Measurements from ENCODE around the gene PDZRN4.

Gene PDZRN4

GRCh38 chr12:41465526-41465925, 277.4 kb downstream of the PDZRN4 start:
- no peak for DNase-seq

- no peak for DNase-seq
These were observed 278.2 kb downstream of the PDZRN4 start for GRCh38 chr12:41466300-41466699.

GRCh38 chr12:41466802-41467201, 278.7 kb downstream of the PDZRN4 start:
- DNase-seq, result no peak

GRCh38 chr12:41467591-41468325, 279.6 kb downstream of the PDZRN4 start:
- DNase-seq, result no peak

- DNase-seq, result no peak
These were observed 280.2 kb downstream of the PDZRN4 start for GRCh38 chr12:41468341-41468740.

GRCh38 chr12:41468756-41469155, 280.6 kb downstream of the PDZRN4 start:
- no peak for DNase-seq

GRCh38 chr12:41473441-41473840, 285.3 kb downstream of the PDZRN4 start:
- DNase-seq, result no peak

GRCh38 chr12:41474001-41474400, 285.9 kb downstream of the PDZRN4 start:
- DNase-seq, result no peak

- no peak for DNase-seq
These were observed 288.6 kb downstream of the PDZRN4 start for GRCh38 chr12:41476499-41477439.

GRCh38 chr12:41479426-41479825, 291.3 kb downstream of the PDZRN4 start:
- DNase-seq, result no peak

GRCh38 chr12:41485203-41485602, 297.1 kb downstream of the PDZRN4 start:
- DNase-seq, result no peak

GRCh38 chr12:41486718-41487117, 298.6 kb downstream of the PDZRN4 start:
- DNase-seq, result no peak

- no peak for DNase-seq
These were observed 307.9 kb downstream of the PDZRN4 start for GRCh38 chr12:41496009-41496408.

GRCh38 chr12:41497409-41497808, 309.3 kb downstream of the PDZRN4 start:
- DNase-seq, result no peak

- no peak for DNase-seq
These were observed 316.9 kb downstream of the PDZRN4 start for GRCh38 chr12:41504976-41505375.

GRCh38 chr12:41507286-41507685, 319.2 kb downstream of the PDZRN4 start:
- DNase-seq, result no peak

GRCh38 chr12:41509271-41510055, 321.3 kb downstream of the PDZRN4 start:
- no peak for DNase-seq

GRCh38 chr12:41510470-41510869, 322.4 kb downstream of the PDZRN4 start:
- no peak for DNase-seq

GRCh38 chr12:41511247-41511646, 323.1 kb downstream of the PDZRN4 start:
- DNase-seq, result no peak

- no peak for DNase-seq
These were observed 324.4 kb downstream of the PDZRN4 start for GRCh38 chr12:41512497-41512896.

GRCh38 chr12:41514021-41514777, 326.1 kb downstream of the PDZRN4 start:
- DNase-seq, result no peak

GRCh38 chr12:41514907-41515306, 326.8 kb downstream of the PDZRN4 start:
- no peak for DNase-seq

All from stimulated activated CD8-positive, alpha-beta memory T cell treated with anti-CD3 and anti-CD28 coated beads, Interleukin-4, amount 100 ng/mL, for 48 hours (primary cell).